GM18520 (cell line): Measurements from ENCODE around the gene PCGF1.

Source experiments
- ATAC-seq: cut with Tn5 transposase; IDR thresholded peaks from one replicate; pipeline ENCODE4 v1.9.1; 2021; ENCODE audit not compliant: unreplicated experiment

PCGF1 gene

GRCh38 chr2:74507145-74507925 is at the start of gene PCGF1:
Gene PCGF1 (minus strand): TSS chr2:74507695. CDS start chr2:74507668, 27 bp downstream.
- ATAC-seq = peak; percentile 78

GRCh38 chr2:74556831-74557370 is 49.4 kb upstream of the PCGF1 start:
- ATAC-seq = no peak

GRCh38 chr2:74556159-74556558 is 48.7 kb upstream of the PCGF1 start:
- no peak for ATAC-seq

DNA sequence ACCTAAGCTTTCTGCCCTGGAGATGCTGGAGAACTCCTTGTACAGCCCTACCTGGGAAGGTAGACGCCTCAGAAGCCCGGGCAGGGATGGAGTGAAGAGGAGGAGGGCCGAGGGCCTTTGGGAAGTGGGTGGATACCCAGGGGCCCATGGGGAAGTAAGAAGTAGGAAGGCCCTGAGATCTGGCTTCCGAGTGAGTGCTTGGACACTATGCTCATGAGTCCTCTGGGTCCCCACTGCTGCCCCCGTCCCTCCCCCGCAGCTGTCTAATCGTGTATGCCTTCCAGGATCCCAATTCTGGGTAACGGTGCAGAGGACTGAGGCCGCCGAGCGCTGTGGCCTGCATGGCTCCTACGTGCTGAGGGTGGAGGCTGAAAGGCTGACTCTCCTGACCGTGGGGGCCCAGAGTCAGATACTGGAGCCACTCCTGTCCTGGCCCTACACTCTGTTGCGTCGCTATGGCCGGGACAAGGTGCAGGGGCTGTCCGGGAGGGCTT is 48.2 kb upstream of the PCGF1 start:
- no peak for ATAC-seq

DNA sequence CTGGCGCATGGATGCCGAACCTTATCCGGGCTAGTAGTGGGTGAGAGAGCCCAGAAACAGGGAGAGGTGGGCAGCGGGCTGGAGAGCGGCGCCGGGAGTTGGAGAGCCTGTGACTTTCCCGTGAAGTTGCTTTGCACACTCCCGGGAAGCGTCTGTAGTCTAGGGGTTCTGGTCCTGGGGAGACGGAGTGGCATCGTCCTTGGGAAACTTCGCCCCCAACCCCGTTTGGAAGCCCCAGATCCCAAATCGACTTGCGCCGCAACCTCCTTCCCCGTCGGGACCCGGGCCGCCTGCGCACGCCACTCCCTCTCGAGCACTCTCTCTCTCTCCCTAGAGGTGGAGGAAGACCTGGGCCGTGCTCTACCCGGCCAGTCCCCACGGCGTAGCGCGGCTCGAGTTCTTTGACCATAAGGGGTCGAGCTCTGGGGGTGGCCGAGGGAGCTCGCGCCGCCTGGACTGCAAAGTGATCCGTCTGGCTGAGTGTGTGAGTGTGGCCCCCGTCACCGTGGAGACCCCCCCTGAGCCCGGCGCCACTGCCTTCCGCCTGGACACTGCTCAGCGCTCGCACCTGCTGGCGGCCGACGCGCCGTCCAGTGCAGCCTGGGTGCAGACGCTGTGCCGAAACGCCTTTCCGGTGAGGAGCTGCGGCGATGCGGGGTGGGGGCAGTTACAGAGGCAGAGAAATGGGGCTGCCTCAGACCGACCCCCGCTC is 47.5 kb upstream of the PCGF1 start:
- no peak for ATAC-seq

GRCh38 chr2:74553892-74554819 is 46.7 kb upstream of the PCGF1 start, which contains the start of the genes DOK1 and LOXL3:
Gene DOK1 (plus strand): TSS chr2:74554720. CDS start chr2:74554755, 35 bp downstream.
Gene LOXL3 (minus strand): TSS chr2:74553942. CDS start chr2:74552634, 1,308 bp downstream.
- peak; percentile 36 for ATAC-seq

- ATAC-seq = no peak
Measured at GRCh38 chr2:74552914-74553811, 45.7 kb upstream of the PCGF1 start.

DNA sequence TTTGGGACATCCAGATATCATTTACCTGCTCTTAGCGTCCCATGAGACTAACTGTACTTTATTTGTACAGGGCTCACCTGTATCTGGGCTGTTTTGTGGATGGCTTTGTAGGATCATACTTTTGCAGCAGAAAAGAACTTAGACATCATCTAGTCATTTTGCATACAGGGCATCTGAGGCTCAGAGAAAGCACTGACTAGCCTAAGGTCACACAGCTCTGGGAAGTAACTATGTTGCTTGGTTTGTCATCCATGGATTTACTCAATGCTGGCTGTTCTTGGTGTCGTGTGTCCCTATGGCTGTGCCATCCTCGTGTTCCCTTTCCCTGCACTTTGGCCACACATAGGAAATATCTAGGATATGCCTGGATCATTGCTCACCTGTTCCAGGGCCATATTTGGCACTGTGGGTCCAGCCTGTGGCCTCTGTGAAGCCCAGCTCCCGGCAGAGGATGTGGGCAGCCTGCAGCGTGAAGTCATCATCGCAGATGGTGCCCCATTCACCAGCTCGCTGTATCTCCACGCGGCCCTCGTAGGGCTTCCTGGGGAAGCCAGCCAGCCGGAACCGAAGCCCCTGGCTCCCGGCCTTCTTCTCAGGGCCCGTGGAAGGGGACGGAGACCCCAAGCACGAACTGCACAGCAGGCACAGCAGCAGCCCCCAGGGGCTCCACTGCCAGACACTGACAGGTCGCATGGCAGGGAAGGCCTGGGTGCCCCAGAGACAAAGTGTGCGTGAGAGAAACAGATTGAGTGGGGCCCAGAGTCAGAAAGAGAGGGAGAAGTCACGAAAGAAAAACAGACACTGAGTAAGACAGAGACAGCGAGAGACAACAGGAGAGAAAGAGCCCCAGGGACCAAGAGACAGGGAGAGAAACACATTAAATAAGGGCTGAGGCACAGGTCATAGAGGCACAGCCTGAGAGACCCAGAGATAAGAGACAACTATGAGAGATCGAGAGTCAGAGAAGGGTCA is 44.7 kb upstream of the PCGF1 start:
- no peak for ATAC-seq

GRCh38 chr2:74551530-74551929 is 44.0 kb upstream of the PCGF1 start:
- no peak for ATAC-seq

DNA sequence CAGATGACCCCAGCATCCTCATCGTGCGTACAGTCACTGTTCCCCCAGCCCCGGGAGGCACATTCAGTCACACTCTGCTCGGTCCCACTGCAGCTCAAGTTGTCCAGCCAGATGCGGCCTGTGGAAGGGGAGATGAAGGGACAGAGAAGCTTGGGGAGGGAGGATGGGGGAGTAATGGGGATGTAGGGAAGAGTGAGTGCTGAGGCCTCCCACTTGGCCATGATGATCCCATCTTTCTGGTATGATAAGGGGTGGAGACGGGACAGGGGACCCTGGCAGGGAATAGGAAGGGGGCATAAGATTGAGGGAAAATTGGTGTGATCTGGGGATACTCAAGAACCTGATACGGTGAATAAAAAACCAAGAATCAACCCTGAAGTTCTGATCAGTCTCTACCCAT is 42.7 kb upstream of the PCGF1 start:
- no peak for ATAC-seq

DNA sequence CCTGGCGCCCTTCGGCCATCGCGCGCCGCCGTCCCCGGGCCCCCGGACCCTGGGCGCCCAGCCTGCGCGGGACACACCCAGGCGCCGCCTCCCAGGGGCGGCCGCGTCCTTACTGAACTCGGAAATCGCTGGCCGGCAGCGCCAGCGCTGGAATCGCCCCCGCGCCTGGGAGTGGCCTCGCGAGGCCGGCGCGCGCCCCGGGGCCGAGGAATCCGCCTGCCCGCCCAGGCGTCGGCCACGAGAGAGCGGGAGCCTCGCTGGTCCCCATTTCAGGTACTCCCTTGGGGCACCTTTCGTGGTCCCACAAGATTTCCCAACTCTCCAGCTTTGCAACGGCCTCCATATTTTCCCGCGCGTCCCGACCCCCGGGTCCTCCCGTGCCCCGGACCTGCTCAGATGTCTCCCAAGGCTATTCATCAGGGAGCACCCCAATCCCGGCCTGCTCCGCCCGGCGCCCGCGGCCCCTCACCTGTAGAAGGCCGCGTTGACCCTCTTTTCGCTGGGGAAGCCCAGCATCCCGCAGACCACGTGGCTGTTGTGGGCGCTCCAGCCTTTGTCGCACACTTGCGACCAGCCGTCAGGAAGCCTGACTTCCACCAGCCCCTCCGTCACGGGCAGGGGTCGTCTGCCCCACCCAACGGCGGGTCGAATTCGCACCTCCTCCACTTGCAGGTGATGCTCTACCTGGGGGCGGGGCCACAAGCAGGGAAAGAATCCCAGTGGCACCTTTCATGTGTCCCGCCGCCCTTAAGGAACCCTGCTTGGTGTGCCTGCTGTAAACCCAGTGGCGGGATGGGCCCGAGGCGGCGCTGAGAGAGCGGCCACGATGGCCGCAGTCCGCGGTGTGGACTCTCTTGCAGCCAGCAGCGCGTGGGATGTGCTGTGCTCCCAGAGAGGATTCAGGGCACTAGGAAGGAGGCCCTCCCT is 41.7 kb upstream of the PCGF1 start:
- no peak for ATAC-seq

DNA sequence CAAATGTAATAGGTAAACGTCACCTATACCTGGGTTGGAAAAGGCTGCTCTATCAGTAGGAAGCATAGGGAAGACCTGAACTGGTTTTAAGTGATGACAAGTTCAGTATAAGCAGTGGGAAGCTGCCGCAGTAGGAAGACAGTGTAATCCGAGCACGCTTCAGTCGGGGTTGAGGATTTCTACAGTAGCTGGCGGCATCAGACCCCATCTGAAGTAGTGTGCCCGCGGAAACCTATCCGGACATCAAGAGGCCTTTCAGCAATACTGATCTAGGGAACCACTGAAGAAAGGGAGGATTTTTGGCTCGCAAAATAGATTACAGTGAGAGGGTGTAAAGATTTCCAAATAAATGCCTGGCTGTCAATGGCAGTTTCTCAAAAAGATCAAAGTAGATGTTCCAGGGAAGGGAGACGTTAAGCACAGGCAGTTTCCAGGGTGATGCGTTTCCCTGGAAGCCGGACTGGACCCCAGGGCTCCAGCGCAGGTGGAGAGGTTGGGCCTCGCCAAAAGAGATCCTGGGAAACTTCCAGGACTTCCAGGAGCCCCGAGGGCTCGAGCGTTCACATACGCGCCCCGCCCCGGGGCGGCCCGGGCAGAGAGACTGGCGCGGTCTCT is 40.9 kb upstream of the PCGF1 start:
- no peak for ATAC-seq

DNA sequence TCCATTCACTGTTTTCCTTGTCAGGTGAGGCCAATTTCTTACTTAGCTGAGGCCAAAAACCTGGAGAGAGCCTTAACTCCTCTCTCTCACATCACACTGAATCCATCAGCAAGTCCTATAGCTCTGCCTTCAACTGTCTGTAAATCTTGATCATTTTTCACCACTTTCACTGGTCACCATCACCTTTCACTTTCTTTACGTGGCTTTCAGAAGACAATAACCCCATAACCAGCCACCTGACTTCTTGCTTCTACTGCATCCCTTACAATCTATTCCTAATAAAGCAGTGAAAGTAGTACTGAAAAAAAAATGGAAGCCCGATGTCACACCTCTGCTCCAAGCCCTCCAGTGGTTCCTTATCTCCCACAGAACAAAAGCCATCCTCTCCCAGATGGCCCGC is 38.5 kb upstream of the PCGF1 start:
- ATAC-seq = no peak

DNA sequence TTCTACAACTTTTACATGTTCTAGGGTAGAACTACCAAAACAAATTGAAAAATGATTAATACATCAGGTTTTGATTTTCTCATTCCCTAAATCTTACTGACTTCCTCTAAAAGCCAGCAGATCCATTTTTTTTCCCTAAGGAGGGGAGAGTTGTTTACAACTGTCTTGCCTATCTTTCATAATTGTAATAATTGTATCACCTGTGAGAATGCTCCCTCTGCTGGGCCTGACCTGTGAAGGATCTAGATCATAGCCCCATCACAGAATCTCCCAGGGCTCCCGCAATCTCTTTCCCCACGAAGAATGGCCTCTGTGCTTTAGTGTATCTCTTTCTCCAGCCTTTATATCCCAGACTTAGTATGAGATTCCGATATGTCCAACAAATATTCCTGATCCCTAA is 37.1 kb upstream of the PCGF1 start:
- ATAC-seq = no peak

GRCh38 chr2:74542978-74543377 is 35.5 kb upstream of the PCGF1 start:
- no peak for ATAC-seq

- ATAC-seq = no peak
Measured at GRCh38 chr2:74540291-74540690, 32.8 kb upstream of the PCGF1 start.

DNA sequence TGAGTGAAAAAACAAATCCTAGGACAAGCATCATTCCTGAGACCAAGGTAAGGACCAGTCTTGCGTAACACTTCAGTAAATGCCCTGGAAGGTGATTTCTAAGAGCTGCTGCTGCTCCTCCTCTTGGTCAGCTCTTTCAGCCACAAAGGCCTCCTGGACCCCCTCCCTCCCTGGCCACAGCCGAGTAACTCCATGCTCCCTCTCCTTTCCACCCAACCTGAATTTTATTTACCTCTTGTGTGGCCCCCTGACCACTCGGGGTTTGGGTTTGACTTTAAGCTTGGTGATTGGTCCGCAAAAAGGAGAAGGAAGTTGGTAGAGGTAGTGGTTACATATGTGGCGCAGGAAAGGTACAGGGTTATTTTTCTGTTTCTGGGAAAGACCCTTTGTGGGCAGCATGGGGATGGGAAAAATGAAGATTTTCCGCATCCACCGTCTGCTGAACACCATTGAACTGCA is 31.4 kb upstream of the PCGF1 start:
- ATAC-seq = no peak
